Hematopoietic multipotent progenitor cell treated with erythropoietin and hydrocortisone succinate and interleukin-3 and kit ligand, for 17 days (in vitro differentiated cells): ENCODE measurements around the gene MOB3C.
"Not testable (repeated sequence)": the region's sequence is repeated elsewhere in the genome, so short reads cannot be mapped to it uniquely, and the experiment has no call there.

Experiments
- DNase-seq: peaks from one replicate; pipeline ENCODE4 v3.0.0-alpha.2; 2015; ENCODE audit warnings: low spot score

MOB3C gene

DNA sequence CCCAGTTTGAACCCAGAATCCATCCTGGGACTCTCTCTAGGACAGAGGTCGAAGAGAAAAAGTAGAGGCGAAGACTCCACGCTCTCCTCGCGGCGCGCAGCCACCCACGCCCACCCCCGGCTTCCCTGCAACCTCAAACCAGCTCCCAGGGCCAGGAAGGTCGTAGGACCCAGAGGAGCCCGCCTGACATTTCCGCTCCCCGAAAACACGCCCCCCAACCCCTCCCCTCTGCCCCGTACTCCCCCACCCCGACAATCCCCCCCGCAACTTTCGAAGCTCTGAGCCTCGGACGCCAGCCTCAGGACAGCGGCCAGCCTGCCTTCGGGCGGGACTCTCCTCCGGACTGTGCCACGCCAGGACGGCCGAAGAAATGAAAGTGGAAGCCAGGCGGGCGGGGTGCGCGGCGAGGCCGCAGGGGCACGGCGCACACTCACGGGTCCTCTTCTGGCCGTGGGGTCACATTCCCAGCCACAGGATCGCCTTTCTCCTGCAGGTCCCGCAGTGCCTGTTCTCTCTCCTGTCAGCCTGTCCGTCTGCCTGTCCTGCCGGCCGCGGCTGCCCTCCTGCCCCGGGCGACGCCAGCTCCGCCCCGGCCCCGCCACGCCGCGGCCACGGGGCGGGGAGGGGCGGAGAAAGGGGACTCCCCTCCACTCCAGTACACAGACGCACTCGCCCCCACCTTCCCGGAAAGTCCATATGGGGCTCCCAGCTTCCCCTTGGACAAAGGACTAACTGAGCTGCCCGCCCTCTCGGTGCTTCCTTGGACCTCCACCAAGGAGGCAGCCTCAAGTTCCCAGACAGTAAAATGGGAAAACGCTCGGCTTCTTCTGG lies at the start of gene MOB3C:
Gene MOB3C, minus strand, starts transcription at position 535 of the 831 bp plus-strand sequence. CDS start 3,490 bp downstream, outside the sequence.
- DNase-seq = peak; percentile 71

DNA sequence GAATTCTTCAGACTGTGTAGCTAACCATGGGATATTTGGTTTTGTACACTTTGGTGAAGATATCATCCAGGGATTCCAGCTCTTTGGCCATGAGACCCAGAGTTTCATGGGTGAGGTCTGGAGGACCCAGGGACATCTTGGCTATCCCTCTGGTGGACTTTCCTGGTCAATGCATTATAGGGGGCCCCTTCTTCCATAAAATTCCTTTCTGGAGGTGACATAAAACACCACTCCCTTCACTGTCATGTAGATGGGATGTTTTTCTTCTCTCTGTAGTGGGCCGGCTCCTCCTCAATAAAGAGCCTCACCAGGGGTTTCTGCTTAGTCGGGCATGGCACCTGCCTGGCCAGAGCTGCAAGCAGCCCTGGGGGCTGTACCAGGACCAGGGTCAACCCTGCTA lies 49.4 kb upstream of the MOB3C start:
- no peak for DNase-seq

DNA sequence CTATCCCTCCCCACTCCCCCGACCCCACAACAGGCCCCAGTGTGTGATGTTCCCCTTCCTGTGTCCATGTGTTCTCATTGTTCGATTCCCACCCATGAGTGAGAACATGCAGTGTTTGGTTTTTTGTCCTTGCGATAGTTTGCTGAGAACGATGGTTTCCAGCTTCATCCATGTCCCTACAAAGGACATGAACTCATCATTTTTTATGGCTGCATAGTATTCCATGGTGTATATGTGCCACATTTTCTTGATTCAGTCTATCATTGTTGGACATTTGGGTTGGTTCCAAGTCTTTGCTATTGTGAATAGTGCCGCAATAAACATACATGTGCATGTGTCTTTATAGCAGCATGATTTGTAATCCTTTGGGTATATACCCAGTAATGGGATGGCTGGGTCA lies 46.3 kb upstream of the MOB3C start:
- DNase-seq = not testable (repeated sequence)

- not testable (repeated sequence) for DNase-seq
Observed at GRCh38 chr1:46660116-46660515, 43.5 kb upstream of the MOB3C start.

- no peak for DNase-seq
Observed at GRCh38 chr1:46659307-46659870, 42.8 kb upstream of the MOB3C start.

DNA sequence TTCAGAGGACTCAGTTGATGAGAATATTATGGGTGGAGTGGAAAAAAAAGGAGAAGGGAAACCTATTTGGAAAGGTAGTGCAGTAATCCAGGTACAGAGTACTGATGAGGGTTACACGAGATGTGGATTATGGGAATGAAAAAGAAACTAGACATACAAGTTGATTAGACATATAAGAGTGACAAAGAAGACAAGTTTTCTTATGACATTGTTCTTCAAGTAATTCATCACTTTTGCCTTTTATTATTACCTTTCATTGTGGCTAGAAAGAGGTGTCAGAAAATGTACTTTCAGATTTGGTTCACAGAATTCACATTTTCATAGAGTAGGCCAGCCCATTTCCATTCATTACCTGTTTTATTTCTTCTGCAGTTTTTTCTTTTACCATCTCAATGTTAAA lies 41.2 kb upstream of the MOB3C start:
- DNase-seq = no peak

DNA sequence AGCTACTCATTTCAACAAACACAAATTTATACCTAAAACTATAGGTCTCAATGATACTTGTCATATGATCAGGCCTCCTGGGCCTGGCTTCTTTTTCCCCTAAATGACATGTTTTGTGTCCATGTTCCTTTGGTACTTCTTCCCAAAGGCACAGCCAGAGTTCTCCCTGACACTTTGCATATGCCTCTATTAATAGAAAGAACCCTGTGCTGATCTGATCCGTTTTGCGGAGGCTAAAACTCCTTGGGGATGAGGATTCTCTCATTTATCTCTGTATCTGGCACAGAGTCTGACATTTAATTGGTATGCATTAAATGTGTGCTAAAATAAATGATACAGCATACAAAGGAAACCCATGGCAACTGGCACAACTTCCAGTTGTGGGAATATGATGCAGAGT lies 40.0 kb upstream of the MOB3C start:
- no peak for DNase-seq

DNA sequence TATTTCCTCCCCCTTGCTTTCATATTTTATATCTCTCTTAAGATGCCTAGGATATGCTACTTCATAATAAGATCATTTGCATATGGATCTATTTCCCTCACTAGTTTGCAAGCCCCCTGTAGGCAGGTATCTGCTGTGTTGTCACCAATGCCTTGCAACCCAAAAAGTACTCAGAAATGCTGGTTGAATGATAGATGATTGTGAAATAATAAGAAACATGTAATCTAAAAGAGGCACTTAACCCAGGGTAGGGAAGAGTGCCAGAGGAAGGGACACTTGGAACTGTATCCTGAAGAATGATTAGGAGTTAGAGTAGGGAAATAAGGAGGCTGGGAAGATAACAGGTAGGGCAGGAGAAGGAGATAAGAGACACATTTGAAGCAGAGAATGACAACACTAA lies 39.2 kb upstream of the MOB3C start:
- DNase-seq = no peak

GRCh38 chr1:46654698-46655097 lies 38.1 kb upstream of the MOB3C start:
- DNase-seq = not testable (repeated sequence)

DNA sequence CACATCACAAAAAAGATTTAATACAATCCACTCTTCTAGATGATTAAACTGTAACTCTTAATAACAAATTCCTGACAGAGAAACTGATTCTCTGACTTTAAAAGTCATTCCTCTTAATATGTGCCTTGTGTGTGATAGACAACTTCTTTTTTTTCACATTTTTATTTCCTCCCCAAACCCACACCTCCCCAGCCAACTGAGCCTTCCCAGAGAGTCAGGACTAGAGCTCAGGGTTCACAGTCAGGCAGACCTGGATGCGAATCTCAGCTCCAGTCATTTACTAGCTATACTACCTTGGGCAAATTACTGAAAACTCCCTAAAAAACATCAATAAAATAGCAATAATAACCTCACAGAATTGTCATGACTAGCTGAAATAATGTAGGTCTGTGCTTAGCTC lies 37.4 kb upstream of the MOB3C start:
- no peak for DNase-seq

DNA sequence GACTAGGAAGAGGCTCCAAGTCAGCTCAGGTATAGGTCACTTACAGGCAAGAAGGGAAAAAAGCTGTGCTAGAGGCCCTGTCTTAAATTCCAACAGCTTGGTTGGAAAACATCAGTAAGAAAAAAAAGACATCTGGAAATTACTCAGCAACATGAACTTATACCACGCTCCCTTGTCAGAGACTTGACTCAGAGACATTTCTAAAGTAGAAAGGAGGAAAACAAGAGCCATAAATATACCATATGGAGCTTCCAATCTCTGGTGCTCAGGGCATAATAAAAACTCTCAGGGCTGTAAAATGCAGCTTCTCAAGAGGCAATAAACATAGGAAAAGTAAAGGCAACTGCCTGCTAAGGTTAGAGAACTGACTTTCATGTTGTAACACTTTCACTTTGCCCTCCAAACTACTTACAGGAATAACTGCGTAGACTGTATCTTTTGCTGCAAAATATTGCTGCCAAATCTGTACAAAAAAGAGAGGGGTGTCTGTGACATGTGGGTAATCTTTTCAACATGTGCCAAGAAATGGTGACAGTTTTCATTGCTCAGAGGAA lies 36.9 kb upstream of the MOB3C start:
- no peak for DNase-seq

- no peak for DNase-seq
Observed at GRCh38 chr1:46652321-46653100, 35.9 kb upstream of the MOB3C start.

GRCh38 chr1:46651152-46651551 lies 34.5 kb upstream of the MOB3C start:
- DNase-seq = not testable (repeated sequence)

GRCh38 chr1:46650491-46650890 lies 33.9 kb upstream of the MOB3C start:
- DNase-seq = no peak

DNA sequence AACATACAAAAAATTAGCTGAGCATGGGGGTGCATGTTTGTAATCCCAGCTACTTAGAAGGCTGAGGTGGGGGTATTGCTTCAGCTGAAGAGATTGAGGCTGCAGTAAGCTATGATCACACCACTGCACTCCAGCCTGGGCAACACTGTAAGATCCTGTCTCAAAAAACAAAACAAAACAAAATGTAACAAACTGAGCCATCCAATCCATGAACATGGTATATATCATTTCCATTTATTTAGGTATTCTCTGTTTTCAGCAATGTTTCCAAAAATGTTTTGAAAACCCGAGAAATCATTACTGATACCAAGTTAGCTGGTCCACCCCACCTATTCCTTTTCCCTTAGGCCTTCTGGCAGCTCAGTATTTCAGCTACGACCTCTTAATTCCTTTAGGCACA lies 33.2 kb upstream of the MOB3C start:
- DNase-seq = no peak

GRCh38 chr1:46647611-46648010 lies 31.0 kb upstream of the MOB3C start:
- no peak for DNase-seq

DNA sequence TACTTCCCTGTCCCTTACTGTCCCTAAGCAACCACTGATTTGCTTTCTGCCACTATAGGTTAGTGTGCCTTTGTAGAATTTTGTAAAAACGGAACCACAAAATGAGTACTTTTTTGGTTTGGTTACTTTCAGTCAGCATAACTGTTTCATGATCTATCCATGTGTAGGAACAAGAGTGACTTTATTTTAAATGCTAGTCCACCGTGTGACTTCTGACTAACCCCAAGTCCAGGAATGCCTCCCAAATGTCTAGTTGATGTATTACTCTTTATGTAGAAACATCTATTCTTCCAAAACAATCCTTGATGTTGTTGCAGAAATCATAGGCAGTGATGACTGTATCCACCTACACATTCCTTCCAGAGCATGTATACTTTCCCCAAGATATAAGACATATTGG lies 30.2 kb upstream of the MOB3C start:
- DNase-seq = no peak

- no peak for DNase-seq
Observed at GRCh38 chr1:46646331-46646730, 29.7 kb upstream of the MOB3C start.

DNA sequence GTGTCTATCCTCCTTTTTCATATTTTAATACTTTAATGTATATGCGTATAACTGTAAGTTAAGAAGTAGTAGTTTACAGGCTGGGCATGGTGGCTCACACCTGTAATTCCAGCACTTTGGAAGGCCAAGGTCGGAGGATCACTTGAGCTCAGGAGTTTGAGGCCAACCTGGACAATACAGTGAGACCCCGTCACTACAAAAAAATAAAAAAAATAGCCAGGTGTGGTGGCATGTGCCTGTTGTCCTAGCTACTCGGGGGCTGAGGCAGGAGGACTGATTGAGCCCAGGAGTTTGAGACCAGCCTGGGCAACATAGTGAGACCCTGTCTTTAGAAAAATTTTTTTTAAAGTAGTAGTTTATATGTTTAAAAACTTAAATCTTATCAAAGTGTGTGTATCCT lies 29.2 kb upstream of the MOB3C start:
- DNase-seq = no peak

- no peak for DNase-seq
Observed at GRCh38 chr1:46643368-46643775, 26.8 kb upstream of the MOB3C start.

DNA sequence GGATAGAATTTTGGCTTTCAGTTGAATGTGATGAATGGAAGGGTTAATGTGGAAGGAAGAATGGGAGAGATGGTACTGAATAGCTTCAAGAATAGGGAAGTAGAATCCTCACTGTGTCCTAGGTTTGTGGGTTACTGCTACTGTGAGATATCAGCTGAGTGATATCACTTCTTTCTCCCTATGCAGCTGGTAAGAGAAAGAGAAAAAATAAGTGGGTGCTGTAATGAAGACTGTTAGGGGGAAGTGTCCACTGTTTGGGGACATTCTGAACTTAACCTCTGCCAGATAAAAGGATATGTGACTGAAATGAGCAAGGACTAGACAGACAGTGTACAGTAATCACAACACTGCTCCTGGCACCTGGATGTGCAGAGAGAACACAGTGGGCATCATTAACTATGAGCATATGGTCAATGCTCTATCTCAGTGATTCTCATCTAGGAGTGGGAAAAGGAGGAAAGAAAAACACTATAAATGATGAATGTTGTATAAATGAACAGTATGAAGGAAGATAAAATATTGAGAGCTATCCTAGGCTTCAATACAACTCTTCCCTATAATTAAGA lies 25.6 kb upstream of the MOB3C start:
- no peak for DNase-seq

DNA sequence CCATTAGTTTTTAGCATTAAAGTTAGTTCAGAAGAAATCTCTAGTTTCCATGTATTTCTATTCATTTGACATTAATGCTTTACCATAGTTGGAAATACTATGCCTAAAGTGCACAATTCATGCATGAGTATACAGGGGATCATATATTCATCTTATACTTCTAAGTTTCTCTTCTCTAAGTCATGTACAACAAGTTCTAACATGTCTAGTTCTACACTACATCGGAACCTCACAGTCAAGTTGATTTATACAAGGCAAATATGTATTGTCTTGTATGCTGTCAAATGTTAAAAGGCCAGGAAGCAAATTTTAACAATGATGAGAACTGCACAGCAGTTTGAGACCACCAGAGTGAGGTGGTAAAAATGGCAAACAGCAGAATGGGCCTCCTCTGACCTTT lies 22.9 kb upstream of the MOB3C start:
- no peak for DNase-seq
